ENCODE measurements around the gene EMILIN3. TPM values are rescaled to one million over a fixed set of nuclear protein-coding genes. Genes with fewer than 3 reads are reported as not detected.
A peak's percentile ranks its signal among the peaks of the same experiment; 100 is the strongest.

EMILIN3 gene
- total and polyA plus RNA-seq, 2 of the 8 experiments (the other 6 are each of a cell fraction or from before 2014, with no cell fraction given), result 3.8 to 5.2 TPM

DNA sequence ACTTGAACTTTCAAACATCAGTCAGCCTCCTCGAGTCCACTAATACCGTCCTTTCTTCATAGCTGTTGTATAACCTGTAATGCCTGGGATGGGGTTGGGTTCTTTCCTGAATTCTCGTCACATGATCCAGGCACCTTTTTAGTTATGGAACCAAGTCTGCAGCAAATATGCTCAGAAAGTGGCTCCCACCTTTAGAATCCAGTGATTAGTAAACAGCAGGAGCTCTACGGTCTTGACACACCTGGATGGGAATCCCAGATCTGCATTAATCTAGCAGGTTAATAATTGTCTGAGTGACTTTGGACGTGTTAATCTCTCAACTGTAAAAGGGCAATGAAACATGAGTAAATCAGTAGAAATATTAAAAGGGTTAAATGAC lies 48.4 kb downstream of the EMILIN3 start:
- no peaks in the 10 kb centered on the region for H3K36me3 ChIP-seq (ENCODE audit: control insufficient read depth in 2 of 4, insufficient read depth in 4 of 4, low read length in 3 of 4)
- H3K56ac ChIP-seq (replicated peaks; ENCODE audit: insufficient read length, low read depth, low read length), result no peak overlapping the region
- H2AK5ac ChIP-seq (ENCODE audit: low read depth, low read length), result no peak overlapping the region
- CTCF ChIA-PET (ENCODE audit: partially characterized antibody), result interaction anchor here (1.1 to 1.7 kb wide), 3 partner anchors 10 to 73 kb away, joined by 3 to 5 read pairs (median 4); no protein-coding TSS in a partner anchor
- H2BK15ac ChIP-seq (ENCODE audit: low read length), result no peak overlapping the region; the same call in 1 of the 2 replicates
- H3K9me3 ChIP-seq (ENCODE audit: insufficient read depth in 2 of 2, low read depth in 1 of 2, low read length in 1 of 2), result no peaks in the 10 kb centered on the region
- no peak overlapping the region for H3K23ac ChIP-seq (ENCODE audit: insufficient read length)
- no peak overlapping the region for H2BK5ac ChIP-seq (ENCODE audit: low read depth, low read length)
- no peak overlapping the region for H2BK20ac ChIP-seq (ENCODE audit: low read length)
- no peak overlapping the region for H4K5ac ChIP-seq (ENCODE audit: insufficient read length, low read depth, low read length)
- H2BK12ac ChIP-seq (ENCODE audit: low read depth, low read length), result no peak overlapping the region
- H4K8ac ChIP-seq (ENCODE audit: extremely low read depth, insufficient read depth, low read length), result no peak overlapping the region
- peaks cover 0 to 4% (median 1%) of the 10 kb centered on the region in 4 experiments; a peak in 4 of 7 replicates for H3K4me1 ChIP-seq (replicated peaks in 1 of 4; ENCODE audit: control insufficient read depth in 3 of 4, insufficient read depth in 4 of 4, low read length in 3 of 4)
- peak overlapping the region; percentile 100 for H2AFZ ChIP-seq (ENCODE audit: low read length)
- peaks cover 0 to 4% (median 2%) of the 10 kb centered on the region in 4 experiments; a peak in 3 of 7 replicates for H3K27me3 ChIP-seq (replicated peaks in 1 of 4; ENCODE audit: control insufficient read depth in 3 of 4, extremely low read depth in 1 of 4, insufficient read depth in 3 of 4, low read length in 3 of 4)
- H3K27ac ChIP-seq (ENCODE audit: low read depth, low read length), result no peak overlapping the region
- peak overlapping the region; percentile 89 to 94 for H3K4me2 ChIP-seq (ENCODE audit: insufficient read depth in 1 of 2, low read depth in 2 of 2, low read length in 2 of 2)
- H3K9ac ChIP-seq (replicated peaks in 1 of 4; ENCODE audit: extremely low read depth in 1 of 4, low read depth in 3 of 4, low read length in 3 of 4), result no peak overlapping the region
- H3K18ac ChIP-seq (ENCODE audit: extremely low read depth, low read length), result no peak overlapping the region
- no peak overlapping the region for H3K4ac ChIP-seq (replicated peaks; ENCODE audit: insufficient read length, low read depth, low read length)
- no peak overlapping the region for H4K91ac ChIP-seq (replicated peaks; ENCODE audit: insufficient read length, low read length)
- POLR2A ChIA-PET (ENCODE audit: partially characterized antibody), result no interaction called here
- no peaks in the 10 kb centered on the region for H3K79me2 ChIP-seq (ENCODE audit: control insufficient read depth in 1 of 2, insufficient read depth in 2 of 2, low read length in 2 of 2)
- peak overlapping the region; percentile 55 to 66 (median 60); a peak in 5 of 8 replicates for H3K4me3 ChIP-seq (ENCODE audit: extremely low read depth in 1 of 4, insufficient read depth in 2 of 4, low read depth in 3 of 4, low read length in 4 of 4)
- no peak overlapping the region for H3K14ac ChIP-seq (ENCODE audit: insufficient read length)
- WGBS, 2 experiments (ENCODE audit: extremely low coverage in 1 of 2, insufficient coverage in 1 of 2, insufficient read length in 1 of 2, insufficient replicate concordance in 2 of 2, low coverage in 1 of 2, low lambda C conversion rate in 2 of 2, missing lambda C conversion rate in 1 of 2), result 88% methylated on average over 5 of the region's 5 CpGs; no CpG with 5 or more reads in 1 of the 2 experiments
- H2BK120ac ChIP-seq (replicated peaks; ENCODE audit: low read depth, low read length), result no peak overlapping the region
- DNase-seq (ENCODE audit: low read depth in 1 of 2, low spot score in 2 of 2), result no peak
- no peaks in the 10 kb centered on the region for H3K79me1 ChIP-seq (ENCODE audit: low read depth, low read length)
- FAIRE-seq, result no peak
- H3K23me2 ChIP-seq (ENCODE audit: low read depth, low read length), result peaks cover 6% of the 10 kb centered on the region; the same call in 1 of the 2 replicates
- H4K20me1 ChIP-seq (replicated peaks in 1 of 2; ENCODE audit: control insufficient read depth in 1 of 2, insufficient read depth in 2 of 2, low read length in 2 of 2), result peaks cover 0 to 2% of the 10 kb centered on the region in 2 experiments
- TF ChIP-seq, protein P1, sequence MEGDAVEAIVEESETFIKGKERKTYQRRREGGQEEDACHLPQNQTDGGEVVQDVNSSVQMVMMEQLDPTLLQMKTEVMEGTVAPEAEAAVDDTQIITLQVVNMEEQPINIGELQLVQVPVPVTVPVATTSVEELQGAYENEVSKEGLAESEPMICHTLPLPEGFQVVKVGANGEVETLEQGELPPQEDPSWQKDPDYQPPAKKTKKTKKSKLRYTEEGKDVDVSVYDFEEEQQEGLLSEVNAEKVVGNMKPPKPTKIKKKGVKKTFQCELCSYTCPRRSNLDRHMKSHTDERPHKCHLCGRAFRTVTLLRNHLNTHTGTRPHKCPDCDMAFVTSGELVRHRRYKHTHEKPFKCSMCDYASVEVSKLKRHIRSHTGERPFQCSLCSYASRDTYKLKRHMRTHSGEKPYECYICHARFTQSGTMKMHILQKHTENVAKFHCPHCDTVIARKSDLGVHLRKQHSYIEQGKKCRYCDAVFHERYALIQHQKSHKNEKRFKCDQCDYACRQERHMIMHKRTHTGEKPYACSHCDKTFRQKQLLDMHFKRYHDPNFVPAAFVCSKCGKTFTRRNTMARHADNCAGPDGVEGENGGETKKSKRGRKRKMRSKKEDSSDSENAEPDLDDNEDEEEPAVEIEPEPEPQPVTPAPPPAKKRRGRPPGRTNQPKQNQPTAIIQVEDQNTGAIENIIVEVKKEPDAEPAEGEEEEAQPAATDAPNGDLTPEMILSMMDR (IDR thresholded peaks at IDR 0.05; ENCODE audit: control extremely low read depth in 1 of 3, insufficient read depth in 1 of 3, low read depth in 1 of 3, low read length in 3 of 3), result no peak
- TF ChIP-seq BRCA1 (IDR thresholded peaks at IDR 0.05; ENCODE audit: low read depth, low read length) (no peak), SUZ12 (IDR thresholded peaks at IDR 0.05; ENCODE audit: low read length) (no peak), NRF1 (IDR thresholded peaks at IDR 0.05; ENCODE audit: low read depth, low read length) (no peak)

All from H1 (cell line).